Astrocyte (in vitro differentiated cells and primary cell): ENCODE measurements around the gene PDIA2.

Source experiments
- EZH2 ChIP-seq: IDR thresholded peaks from 2 replicates; pipeline ENCODE4 v1.6.1; 2012; ENCODE audit warnings: mild to moderate bottlenecking, low read length, inconsistent platforms; ENCODE audit not compliant: insufficient read depth
- TF ChIP-seq, protein P1 (sequence below): IDR thresholded peaks from 2 replicates; pipeline ENCODE4 v1.5.1; 2011; ENCODE audit warnings: low read depth, mild to moderate bottlenecking, inconsistent platforms, low read length, moderate library complexity; ENCODE audit not compliant: insufficient read depth

DNA sequence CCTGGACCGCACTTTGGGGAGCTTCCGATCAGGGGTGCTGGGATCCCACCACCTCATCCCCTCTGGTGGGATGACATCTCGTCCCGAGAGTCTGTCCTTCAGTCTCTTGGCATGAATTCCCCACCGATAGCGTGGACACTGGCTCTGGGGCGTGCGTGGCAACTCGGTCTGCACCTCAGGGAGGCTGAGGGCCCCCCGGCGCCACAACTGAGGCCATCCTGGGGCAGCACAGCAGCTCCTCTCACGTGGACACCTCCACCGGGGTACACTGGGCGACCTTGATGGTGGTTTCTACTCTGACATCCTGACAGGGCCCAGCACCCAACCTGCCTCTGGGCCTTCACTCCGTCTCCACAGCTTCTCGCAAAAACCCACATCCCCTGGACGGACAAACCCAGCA lies 8.6 kb downstream of the PDIA2 start:
- TF ChIP-seq, protein P1, sequence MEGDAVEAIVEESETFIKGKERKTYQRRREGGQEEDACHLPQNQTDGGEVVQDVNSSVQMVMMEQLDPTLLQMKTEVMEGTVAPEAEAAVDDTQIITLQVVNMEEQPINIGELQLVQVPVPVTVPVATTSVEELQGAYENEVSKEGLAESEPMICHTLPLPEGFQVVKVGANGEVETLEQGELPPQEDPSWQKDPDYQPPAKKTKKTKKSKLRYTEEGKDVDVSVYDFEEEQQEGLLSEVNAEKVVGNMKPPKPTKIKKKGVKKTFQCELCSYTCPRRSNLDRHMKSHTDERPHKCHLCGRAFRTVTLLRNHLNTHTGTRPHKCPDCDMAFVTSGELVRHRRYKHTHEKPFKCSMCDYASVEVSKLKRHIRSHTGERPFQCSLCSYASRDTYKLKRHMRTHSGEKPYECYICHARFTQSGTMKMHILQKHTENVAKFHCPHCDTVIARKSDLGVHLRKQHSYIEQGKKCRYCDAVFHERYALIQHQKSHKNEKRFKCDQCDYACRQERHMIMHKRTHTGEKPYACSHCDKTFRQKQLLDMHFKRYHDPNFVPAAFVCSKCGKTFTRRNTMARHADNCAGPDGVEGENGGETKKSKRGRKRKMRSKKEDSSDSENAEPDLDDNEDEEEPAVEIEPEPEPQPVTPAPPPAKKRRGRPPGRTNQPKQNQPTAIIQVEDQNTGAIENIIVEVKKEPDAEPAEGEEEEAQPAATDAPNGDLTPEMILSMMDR, result no peak
- TF ChIP-seq EZH2, result no peak
